GM12891 (cell line): ENCODE data around the gene LIF.

Source experiments
- POLR2A ChIP-seq: IDR thresholded peaks from 2 replicates; pipeline ENCODE4 v1.6.1; 2011; ENCODE audit warnings: low read depth, low read length, control low read depth
- POLR2AphosphoS5 ChIP-seq: IDR thresholded peaks from 2 replicates; pipeline ENCODE4 v1.6.1; 2011; ENCODE audit warnings: low read depth, low read length, control low read depth

- TF ChIP-seq POLR2AphosphoS5 = no peak
- no peak for TF ChIP-seq POLR2A
Observed at GRCh38 chr22:30219668-30220278, 26.8 kb downstream of the LIF start.
